ENCODE measurements around the gene KCNQ1OT1. TPM values are rescaled to one million over a fixed set of nuclear protein-coding genes. Genes with fewer than 3 reads are reported as not detected.

The KCNQ1OT1 gene
- total RNA-seq, 1 donor from 2014 or later: 1.6 TPM

DNA sequence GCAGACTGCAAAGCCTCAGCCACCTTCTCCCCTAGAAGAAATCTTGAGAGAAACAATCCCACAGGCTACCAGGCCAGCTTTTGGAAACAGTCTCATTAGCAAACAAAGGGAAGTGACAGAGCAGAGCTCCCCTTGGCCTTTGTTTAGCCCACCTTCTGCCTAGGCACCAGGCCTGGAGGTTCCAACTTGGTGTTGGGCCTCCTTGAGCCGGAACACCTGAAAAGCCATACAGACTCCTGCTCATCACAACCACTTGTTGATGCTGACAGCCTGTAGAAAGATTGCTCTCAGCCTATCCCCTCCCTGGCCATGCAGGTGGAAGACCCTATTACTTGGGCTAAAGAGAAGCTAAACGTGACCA, 26.6 kb downstream of the KCNQ1OT1 start:
- Histone ChIP-seq H3K36me3 (no peaks in the 10 kb centered on the region), H3K4me1 (peaks cover 5% of the 10 kb centered on the region), H3K27me3 (ENCODE audit: low read depth) (no peaks in the 10 kb centered on the region), H3K4me3 (no peak overlapping the region), H3K27ac (no peak overlapping the region), H3K9me3 (no peaks in the 10 kb centered on the region)
- TF ChIP-seq, protein P1, sequence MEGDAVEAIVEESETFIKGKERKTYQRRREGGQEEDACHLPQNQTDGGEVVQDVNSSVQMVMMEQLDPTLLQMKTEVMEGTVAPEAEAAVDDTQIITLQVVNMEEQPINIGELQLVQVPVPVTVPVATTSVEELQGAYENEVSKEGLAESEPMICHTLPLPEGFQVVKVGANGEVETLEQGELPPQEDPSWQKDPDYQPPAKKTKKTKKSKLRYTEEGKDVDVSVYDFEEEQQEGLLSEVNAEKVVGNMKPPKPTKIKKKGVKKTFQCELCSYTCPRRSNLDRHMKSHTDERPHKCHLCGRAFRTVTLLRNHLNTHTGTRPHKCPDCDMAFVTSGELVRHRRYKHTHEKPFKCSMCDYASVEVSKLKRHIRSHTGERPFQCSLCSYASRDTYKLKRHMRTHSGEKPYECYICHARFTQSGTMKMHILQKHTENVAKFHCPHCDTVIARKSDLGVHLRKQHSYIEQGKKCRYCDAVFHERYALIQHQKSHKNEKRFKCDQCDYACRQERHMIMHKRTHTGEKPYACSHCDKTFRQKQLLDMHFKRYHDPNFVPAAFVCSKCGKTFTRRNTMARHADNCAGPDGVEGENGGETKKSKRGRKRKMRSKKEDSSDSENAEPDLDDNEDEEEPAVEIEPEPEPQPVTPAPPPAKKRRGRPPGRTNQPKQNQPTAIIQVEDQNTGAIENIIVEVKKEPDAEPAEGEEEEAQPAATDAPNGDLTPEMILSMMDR (IDR thresholded peaks at IDR 0.05): no peak
- no peak for ATAC-seq
- intact Hi-C loops (cut with DNase I): no loop called here
- DNase-seq: no peak

DNA sequence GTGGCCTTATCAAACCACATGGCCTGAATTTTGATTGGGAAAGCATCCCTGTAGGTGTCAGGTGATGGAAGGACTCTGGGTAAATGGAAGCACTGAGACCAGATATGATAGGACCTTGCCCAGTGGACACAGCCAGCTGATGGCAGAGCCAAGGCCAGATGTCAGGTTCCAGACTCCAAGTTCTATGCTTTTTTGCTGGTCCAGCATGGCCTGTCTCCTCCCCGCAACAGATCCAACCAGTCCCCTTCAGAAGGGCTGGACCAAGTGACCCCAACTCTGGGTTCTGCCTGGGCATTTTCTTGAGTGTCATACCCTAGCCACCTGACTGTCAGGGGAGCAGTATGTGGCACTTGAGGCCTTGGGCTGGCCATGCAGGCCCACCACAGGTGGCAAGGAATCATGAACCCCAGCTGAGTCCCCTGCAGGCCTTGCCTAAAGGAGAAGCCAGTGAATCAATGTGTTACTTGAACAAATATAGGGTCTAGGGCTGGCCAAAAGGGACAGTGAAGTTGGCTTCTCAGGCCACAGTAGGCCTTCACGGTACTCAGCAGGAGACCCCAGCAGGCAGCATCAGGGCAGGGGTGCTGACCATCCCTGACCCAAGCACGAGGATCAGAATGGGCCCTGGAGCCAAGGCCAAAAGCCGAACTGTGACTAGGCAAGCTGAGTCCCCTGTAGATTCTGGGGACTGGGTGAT, 27.1 kb downstream of the KCNQ1OT1 start:
- Histone ChIP-seq H3K9me3 (no peaks in the 10 kb centered on the region), H3K36me3 (no peaks in the 10 kb centered on the region), H3K27me3 (ENCODE audit: low read depth) (no peaks in the 10 kb centered on the region), H3K4me3 (no peak overlapping the region), H3K27ac (no peak overlapping the region), H3K4me1 (peaks cover 5% of the 10 kb centered on the region)
- intact Hi-C loops (cut with DNase I): no loop called here
- DNase-seq: no peak
- no peak for ATAC-seq
- TF ChIP-seq, protein P1 (IDR thresholded peaks at IDR 0.05): no peak

DNA sequence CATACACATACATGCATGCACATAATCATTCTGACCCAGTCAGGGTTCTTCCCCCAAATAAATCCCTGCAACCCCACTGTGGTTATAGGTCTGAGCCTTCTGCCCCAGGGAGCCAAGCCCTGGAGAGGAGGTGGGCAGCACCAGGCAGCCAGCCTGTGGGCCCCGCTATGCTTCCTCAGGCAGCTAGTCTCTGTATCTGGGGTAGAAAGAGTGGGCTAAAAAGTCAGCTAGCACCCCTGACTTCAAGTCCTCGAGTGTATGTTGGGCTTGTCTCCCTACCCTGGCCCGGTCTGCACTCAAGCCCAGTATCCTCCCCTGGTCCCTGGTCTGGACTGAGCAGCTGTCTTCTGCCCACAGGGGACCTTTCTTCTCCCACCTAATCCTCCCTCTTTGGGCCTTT, 28.0 kb downstream of the KCNQ1OT1 start:
- no peak overlapping the region for H3K4me3 ChIP-seq
- DNase-seq (no peak), ATAC-seq (no peak)
- H3K36me3 ChIP-seq: no peaks in the 10 kb centered on the region
- H3K9me3 ChIP-seq: no peaks in the 10 kb centered on the region
- H3K4me1 ChIP-seq: peaks cover 5% of the 10 kb centered on the region
- no peaks in the 10 kb centered on the region for H3K27me3 ChIP-seq (ENCODE audit: low read depth)
- no peak overlapping the region for H3K27ac ChIP-seq
- TF ChIP-seq, protein P1 (IDR thresholded peaks at IDR 0.05): no peak
- intact Hi-C loops (cut with DNase I): no loop called here

DNA sequence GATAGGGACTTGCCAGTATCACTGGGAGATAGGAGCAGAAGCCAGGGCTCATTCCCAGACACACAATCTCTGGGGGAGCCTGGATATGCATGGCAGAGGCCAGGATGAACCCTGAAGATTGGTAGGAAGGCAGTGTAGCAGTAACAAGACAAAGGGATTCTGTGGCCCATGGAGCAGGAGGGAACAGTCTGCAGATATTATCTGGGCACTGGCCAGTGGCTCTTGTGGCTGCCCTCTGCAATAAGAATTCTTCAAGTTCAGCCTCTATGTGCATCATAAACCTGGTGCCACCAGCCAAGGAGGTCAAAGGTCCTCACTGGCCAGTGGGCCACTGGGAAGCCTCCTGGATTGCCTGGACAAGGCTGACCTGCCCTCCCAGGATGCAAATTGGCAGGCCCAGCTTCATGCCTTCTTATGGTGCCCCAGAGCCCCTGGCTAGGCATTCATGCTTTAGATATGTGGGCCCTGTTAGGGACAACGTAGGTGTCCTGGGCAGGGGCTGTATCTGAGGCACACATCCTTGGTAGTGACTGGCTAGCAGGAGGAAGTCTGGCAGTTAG, 29.2 kb downstream of the KCNQ1OT1 start:
- intact Hi-C loops (cut with DNase I): no loop called here
- Histone ChIP-seq H3K4me3 (no peak overlapping the region), H3K9me3 (no peaks in the 10 kb centered on the region), H3K4me1 (peaks cover 5% of the 10 kb centered on the region), H3K27ac (no peak overlapping the region), H3K27me3 (ENCODE audit: low read depth) (no peaks in the 10 kb centered on the region), H3K36me3 (no peaks in the 10 kb centered on the region)
- TF ChIP-seq, protein P1 (IDR thresholded peaks at IDR 0.05): no peak
- DNase-seq (no peak), ATAC-seq (no peak)

DNA sequence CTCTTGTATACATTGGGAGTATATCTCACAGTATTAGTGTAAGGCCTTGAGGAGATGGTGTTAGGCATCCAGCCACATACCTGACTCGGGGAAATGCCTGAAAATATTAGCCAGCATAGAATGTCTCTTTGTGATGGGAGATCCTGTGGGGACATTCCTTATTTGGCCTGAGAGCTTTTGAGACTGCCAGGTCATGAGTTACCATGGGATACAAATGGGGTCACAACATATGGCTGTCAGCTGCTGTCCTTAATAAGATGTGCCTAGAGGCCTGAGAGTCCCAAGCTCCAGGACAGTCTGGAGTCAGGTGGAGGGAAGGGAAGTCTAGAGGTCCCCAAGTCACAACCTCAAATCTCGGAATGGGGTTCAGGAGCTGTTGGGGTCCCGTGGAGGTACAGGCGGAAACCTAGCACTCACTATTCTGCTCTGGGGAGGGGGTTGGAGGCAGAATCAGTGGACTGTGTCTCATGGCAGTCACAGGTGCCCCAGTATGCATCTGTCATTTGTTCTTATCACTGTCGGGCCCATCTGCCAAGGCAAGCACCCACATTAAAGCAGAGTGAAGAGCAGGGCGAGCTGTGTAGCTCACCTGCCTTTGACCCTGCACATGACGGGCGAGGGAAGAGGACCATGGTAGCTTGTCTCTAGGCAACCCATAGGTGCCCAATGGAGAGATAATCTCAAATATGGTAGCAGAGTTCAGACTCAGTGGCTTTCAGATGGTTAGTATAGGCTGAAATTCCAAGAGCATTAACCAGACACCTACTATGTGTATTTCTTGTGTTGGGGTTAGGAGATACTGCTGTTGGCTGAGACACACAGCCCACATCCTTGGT, 29.9 kb downstream of the KCNQ1OT1 start:
- H3K36me3 ChIP-seq: no peaks in the 10 kb centered on the region
- no peak for DNase-seq
- peaks cover 2% of the 10 kb centered on the region for H3K4me1 ChIP-seq
- no peaks in the 10 kb centered on the region for H3K9me3 ChIP-seq
- H3K27me3 ChIP-seq (ENCODE audit: low read depth): no peaks in the 10 kb centered on the region
- TF ChIP-seq, protein P1 (IDR thresholded peaks at IDR 0.05): no peak
- no peak for ATAC-seq
- intact Hi-C loops (cut with DNase I): no loop called here
- H3K4me3 ChIP-seq: no peak overlapping the region
- no peak overlapping the region for H3K27ac ChIP-seq
